Endothelial cell of umbilical vein (primary cell): ENCODE results near the gene UQCC2. TPM values are rescaled to one million over a fixed set of nuclear protein-coding genes. Genes with fewer than 3 reads are reported as not detected.

Source experiments
- BruUV-seq: library from RNA; stranded (reverse); fragments of 400-500 nt; replicated peaks from 2 replicates; lab custom pipeline; 2021; lab: Mats Ljungman, UMichigan
- CTCF ChIA-PET: fragments of 300-600, 350-600 bp; sonication (Branson Sonifier 250); formaldehyde crosslinking; loops from one replicate; lab custom pipeline; 2021; ENCODE audit warnings: antibody characterized with exemption, inconsistent platforms; lab: Charles Lee
- POLR2A ChIA-PET: fragments of 300-600, 350-600 bp; sonication (Branson Sonifier 250); formaldehyde crosslinking; loops from one replicate; lab custom pipeline; 2021; ENCODE audit warnings: antibody characterized with exemption, inconsistent platforms; lab: Charles Lee
- DNase-seq: peaks from one replicate; pipeline ENCODE4 v3.0.0-alpha.2; 2011; ENCODE audit warnings: low read depth, low spot score
- FAIRE-seq: peaks from 2 replicates; lab custom pipeline; 2011; peaks lifted over from hg19 to GRCh38; lab: Jason Lieb, UNC
- H2AFZ ChIP-seq: 2 replicates; pipeline ENCODE4 v1.6.0; 2012; ENCODE audit warnings: low read depth, low read length, control low read depth, inconsistent platforms
- H3K27ac ChIP-seq: 2 replicates; pipeline ENCODE4 v1.5.1; 2011; ENCODE audit warnings: low read depth, mild to moderate bottlenecking, control low read depth, low read length, moderate library complexity; ENCODE audit not compliant: insufficient read depth
- H3K27me3 ChIP-seq, 2 experiments: 2 replicates each; pipeline versions ENCODE4 v1.6.0 to v1.6.1; 2011; ENCODE audit warnings: low read length in 2 of 2, mixed read lengths in 1 of 2; ENCODE audit not compliant: control insufficient read depth in 2 of 2, insufficient read depth in 2 of 2
- H3K36me3 ChIP-seq, 2 experiments: 2 replicates in 1 of 2; 3 replicates in 1 of 2; pipeline ENCODE4 v1.5.1; 2011; ENCODE audit warnings: low read length in 2 of 2, mild to moderate bottlenecking in 1 of 2, moderate library complexity in 1 of 2; ENCODE audit not compliant: control insufficient read depth in 2 of 2, insufficient read depth in 2 of 2; ENCODE audit errors: extremely low read depth in 1 of 2
- H3K4me1 ChIP-seq: 3 replicates; pipeline ENCODE4 v1.5.1; 2011; ENCODE audit warnings: mild to moderate bottlenecking, low read length; ENCODE audit not compliant: control insufficient read depth, insufficient read depth; ENCODE audit errors: extremely low read depth
- H3K4me2 ChIP-seq: 2 replicates; pipeline ENCODE4 v1.6.1; 2011; ENCODE audit warnings: low read length, control low read depth, mixed read lengths; ENCODE audit not compliant: insufficient read depth
- H3K4me3 ChIP-seq, 3 experiments: fragments of 200-600 bp in 1 of 3; sonication (generic), shearing (Covaris generic) in 1 of 3; replicated peaks in 1 of 3; 2 replicates each; pipeline ENCODE4 v1.5.1; 2011 to 2016; ENCODE audit warnings: control low read depth in 3 of 3, low read length in 3 of 3, mild to moderate bottlenecking in 2 of 3, inconsistent platforms in 1 of 3, low read depth in 1 of 3, moderate library complexity in 1 of 3; ENCODE audit not compliant: insufficient read depth in 1 of 3
- H3K79me2 ChIP-seq: 2 replicates; pipeline ENCODE4 v1.6.0; 2012; ENCODE audit warnings: low read length, inconsistent platforms; ENCODE audit not compliant: control insufficient read depth, insufficient read depth
- H3K9ac ChIP-seq: replicated peaks from 2 replicates; pipeline ENCODE3; 2011; ENCODE audit warnings: low read length, control low read depth; ENCODE audit not compliant: insufficient read depth; ENCODE audit errors: extremely low read depth
- H3K9me1 ChIP-seq: replicated peaks from 3 replicates; pipeline ENCODE4 v1.6.0; 2011; ENCODE audit warnings: mild to moderate bottlenecking, low read length; ENCODE audit not compliant: control insufficient read depth, insufficient read depth; ENCODE audit errors: extremely low read depth
- H3K9me3 ChIP-seq: replicated peaks from 2 replicates; pipeline ENCODE4 v1.5.1; 2012; ENCODE audit warnings: low read length, inconsistent platforms; ENCODE audit not compliant: control insufficient read depth, insufficient read depth
- H4K20me1 ChIP-seq: replicated peaks from 2 replicates; pipeline ENCODE3; 2011; ENCODE audit warnings: mild to moderate bottlenecking, low read length; ENCODE audit not compliant: control insufficient read depth, insufficient read depth; ENCODE audit errors: extremely low read depth
- CTCF ChIP-seq, 2 donors: IDR thresholded peaks; 1 replicate in 1 of 2; 2 replicates in 1 of 2; pipeline ENCODE4 v1.5.1; 2011; ENCODE audit warnings: low read length in 2 of 2, mild to moderate bottlenecking in 2 of 2, moderate library complexity in 2 of 2, control low read depth in 1 of 2, inconsistent platforms in 1 of 2, low read depth in 1 of 2; ENCODE audit not compliant: insufficient read depth in 1 of 2; ENCODE audit errors: extremely low read depth in 1 of 2
- EZH2 ChIP-seq: IDR thresholded peaks from 2 replicates; pipeline ENCODE4 v1.6.1; 2012; ENCODE audit warnings: borderline replicate concordance, low read depth, mild to moderate bottlenecking, moderate library complexity, low read length, inconsistent platforms; ENCODE audit not compliant: severe bottlenecking
- FOS ChIP-seq: IDR thresholded peaks from 2 replicates; pipeline ENCODE4 v1.6.1; 2011; ENCODE audit warnings: mild to moderate bottlenecking, low read length, moderate library complexity, borderline replicate concordance; ENCODE audit not compliant: insufficient read depth
- GATA2 ChIP-seq: IDR thresholded peaks from 2 replicates; pipeline ENCODE4 v1.7.0; 2011; ENCODE audit warnings: low read depth, mild to moderate bottlenecking, moderate library complexity, mixed read lengths, low read length; ENCODE audit not compliant: insufficient read length, insufficient read depth
- JUN ChIP-seq: IDR thresholded peaks from 2 replicates; pipeline ENCODE4 v1.6.1; 2011; ENCODE audit warnings: borderline replicate concordance, low read depth; ENCODE audit not compliant: insufficient read length, insufficient read depth
- MAX ChIP-seq: IDR thresholded peaks from 2 replicates; pipeline ENCODE4 v1.6.1; 2011; ENCODE audit not compliant: insufficient read depth, insufficient read length
- MYC ChIP-seq: IDR thresholded peaks from one replicate; pipeline ENCODE4 v1.6.1; 2011; ENCODE audit warnings: mild to moderate bottlenecking, low read depth, low read length
- POLR2A ChIP-seq: IDR thresholded peaks from 2 replicates; pipeline ENCODE4 v1.6.1; 2012; ENCODE audit warnings: low read depth, mild to moderate bottlenecking, control low read depth, low read length
- POLR2AphosphoS5 ChIP-seq: IDR thresholded peaks from 2 replicates; pipeline ENCODE4 v1.6.1; 2012; ENCODE audit warnings: low read depth, mild to moderate bottlenecking, control low read depth, low read length, moderate library complexity; ENCODE audit not compliant: insufficient read depth
- dilution Hi-C: fragments of 300-500 bp; cut with MboI; formaldehyde crosslinking; loops from one replicate; pipeline ENCODE4 v1.15.0; 2019; ENCODE audit warnings: low sequenced_read_pairs; ENCODE audit not compliant: extremely low pct_ligation_motif_present
- intact Hi-C: fragments of 100-400 bp; cut with micrococcal nuclease; formaldehyde crosslinking; loops from one replicate; pipeline ENCODE4 v1.10.0; 2022
- polyA plus RNA-seq, 4 experiments: library from polyadenylated mRNA; depleted of rRNA in 3 of 4; stranded (reverse) in 3 of 4; unstranded in 1 of 4; fragments of >200 nt; gene quantifications; 2 replicates each; pipeline versions ENCODE4 v1.2.1 to v1.2.3, GENCODE V29; 2011 to 2012; ENCODE audit warnings: missing spikeins in 1 of 4
- total RNA-seq: library from RNA; stranded (reverse); gene quantifications from 2 replicates; pipeline ENCODE4 v1.2.3, GENCODE V29; 2021

The UQCC2 gene
- total and polyA plus RNA-seq, 2 donors (not counting 3 experiments of a cell fraction or from before 2014, with no cell fraction given), result 46.3 to 95.3 TPM

- Histone ChIP-seq H3K4me2 (no peak overlapping the region), H3K9me1 (no peaks in the 10 kb centered on the region), H3K9ac (no peak overlapping the region), H3K79me2 (no peaks in the 10 kb centered on the region), H3K4me3 (no peak overlapping the region), H3K27me3 (peaks cover 4 to 6% of the 10 kb centered on the region in 2 experiments), H4K20me1 (no peaks in the 10 kb centered on the region), H3K27ac (no peak overlapping the region), H2AFZ (no peak overlapping the region), H3K4me1 (no peaks in the 10 kb centered on the region), H3K9me3 (no peaks in the 10 kb centered on the region), H3K36me3 (no peaks in the 10 kb centered on the region)
- BruUV-seq, result no TSS peak
- TF ChIP-seq POLR2AphosphoS5 (no peak), FOS (no peak), MYC (no peak), GATA2 (no peak), EZH2 (no peak), POLR2A (no peak), CTCF (IDR thresholded peaks at IDR 0.05; ENCODE audit: extremely low read depth in 1 of 2, insufficient read depth in 1 of 2, low read depth in 1 of 2, low read length in 2 of 2) (no peak), JUN (no peak), MAX (no peak)
- intact Hi-C loops, result no loop called here
- ChIA-PET CTCF (no interaction called here), POLR2A (no interaction called here)
- DNase-seq, result no peak
- no peak for FAIRE-seq
- dilution Hi-C loops, result no loop called here
Measured at GRCh38 chr6:33740794-33741193, 29.3 kb upstream of the UQCC2 start.
